Measurements from ENCODE around the gene BCAR3.

The BCAR3 gene

DNA sequence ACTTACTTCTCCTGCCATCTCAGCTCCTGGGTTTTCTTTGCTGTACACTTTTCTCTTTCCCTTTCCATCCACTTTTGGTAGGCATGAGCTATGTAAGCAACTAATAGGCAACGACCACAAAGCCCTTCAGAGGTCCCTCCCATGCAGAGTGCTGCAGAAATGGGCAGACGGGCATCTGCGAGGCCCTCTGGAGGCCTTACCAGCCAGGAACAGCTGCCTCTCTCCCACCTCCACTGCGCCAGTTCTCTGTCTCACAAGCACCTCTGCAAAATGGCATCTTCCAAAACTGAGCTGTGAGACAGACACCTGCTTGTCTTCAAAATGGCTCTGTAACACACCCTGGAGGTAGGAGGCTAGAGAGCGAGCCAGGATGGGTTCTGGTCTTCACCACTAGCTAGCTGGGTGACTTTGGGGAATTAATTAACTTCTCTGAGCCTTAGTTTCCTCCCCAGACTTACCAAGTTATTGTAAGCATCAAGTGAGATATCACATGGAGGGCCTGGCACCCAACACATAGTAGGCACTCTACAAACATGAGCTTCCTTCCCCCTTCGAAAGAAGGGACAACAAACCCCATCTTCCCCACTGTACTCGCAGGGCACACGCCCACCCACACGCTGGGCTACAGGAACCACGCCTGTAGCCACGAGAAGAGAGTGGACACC is 62.0 kb downstream of the BCAR3 start:
- no peak overlapping the region for H3K27ac ChIP-seq
- TF ChIP-seq, protein P1, sequence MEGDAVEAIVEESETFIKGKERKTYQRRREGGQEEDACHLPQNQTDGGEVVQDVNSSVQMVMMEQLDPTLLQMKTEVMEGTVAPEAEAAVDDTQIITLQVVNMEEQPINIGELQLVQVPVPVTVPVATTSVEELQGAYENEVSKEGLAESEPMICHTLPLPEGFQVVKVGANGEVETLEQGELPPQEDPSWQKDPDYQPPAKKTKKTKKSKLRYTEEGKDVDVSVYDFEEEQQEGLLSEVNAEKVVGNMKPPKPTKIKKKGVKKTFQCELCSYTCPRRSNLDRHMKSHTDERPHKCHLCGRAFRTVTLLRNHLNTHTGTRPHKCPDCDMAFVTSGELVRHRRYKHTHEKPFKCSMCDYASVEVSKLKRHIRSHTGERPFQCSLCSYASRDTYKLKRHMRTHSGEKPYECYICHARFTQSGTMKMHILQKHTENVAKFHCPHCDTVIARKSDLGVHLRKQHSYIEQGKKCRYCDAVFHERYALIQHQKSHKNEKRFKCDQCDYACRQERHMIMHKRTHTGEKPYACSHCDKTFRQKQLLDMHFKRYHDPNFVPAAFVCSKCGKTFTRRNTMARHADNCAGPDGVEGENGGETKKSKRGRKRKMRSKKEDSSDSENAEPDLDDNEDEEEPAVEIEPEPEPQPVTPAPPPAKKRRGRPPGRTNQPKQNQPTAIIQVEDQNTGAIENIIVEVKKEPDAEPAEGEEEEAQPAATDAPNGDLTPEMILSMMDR (IDR thresholded peaks at IDR 0.05), result no peak
- H3K79me2 ChIP-seq, result no peaks in the 10 kb centered on the region
- H3K9ac ChIP-seq, result no peak overlapping the region
- H3K4me2 ChIP-seq (ENCODE audit: low read length), result no peak overlapping the region
- no peak overlapping the region for H3K4me3 ChIP-seq (ENCODE audit: low read depth, low read length)
- peaks cover 4% of the 10 kb centered on the region for H3K4me1 ChIP-seq
- H3K9me3 ChIP-seq (ENCODE audit: control insufficient read depth, low read length), result no peaks in the 10 kb centered on the region
- H3K36me3 ChIP-seq (ENCODE audit: control insufficient read depth, insufficient read depth, low read length), result no peaks in the 10 kb centered on the region
- H3K27me3 ChIP-seq (ENCODE audit: control insufficient read depth, insufficient read depth, low read length), result no peaks in the 10 kb centered on the region
- H2AFZ ChIP-seq, result no peak overlapping the region

DNA sequence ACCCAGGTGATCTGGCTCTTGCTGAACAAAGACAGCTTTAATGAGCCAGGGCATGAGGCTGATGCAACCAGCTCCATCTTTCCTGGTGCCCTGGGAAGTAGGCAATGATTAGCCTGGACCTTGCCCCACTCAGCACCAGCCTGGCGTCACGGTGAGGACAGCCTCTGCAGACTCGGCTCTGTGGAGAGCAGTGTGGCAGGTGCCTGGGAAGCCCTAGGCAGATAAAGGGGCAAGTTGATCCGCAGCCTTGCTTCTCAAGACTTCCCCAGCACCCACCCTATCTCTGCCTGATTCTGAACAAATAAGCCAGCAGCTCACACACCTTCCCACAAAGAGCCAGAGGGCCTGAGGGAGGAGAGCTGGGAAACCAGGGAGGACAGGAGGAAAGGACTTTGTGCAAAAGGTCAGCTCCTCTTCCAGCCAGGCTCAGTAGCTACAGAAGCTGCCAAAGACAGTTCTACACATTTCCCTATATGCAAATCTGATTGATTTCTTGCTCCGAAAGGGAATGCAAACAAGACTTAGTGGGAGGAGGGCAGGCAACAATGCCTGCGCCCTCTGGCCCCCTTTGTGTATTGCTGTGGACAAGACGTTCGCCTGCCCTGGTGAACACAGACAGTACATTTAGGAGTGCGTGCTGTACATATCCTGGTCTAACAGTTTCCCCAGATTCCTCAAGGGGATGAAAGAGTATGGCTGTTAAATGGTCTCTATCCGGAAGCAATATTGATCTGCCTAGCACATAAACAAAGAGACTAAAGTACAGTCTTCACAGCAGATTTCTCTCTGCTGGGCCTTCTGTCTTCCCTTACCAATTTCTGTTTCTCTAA is 63.8 kb downstream of the BCAR3 start:
- no peaks in the 10 kb centered on the region for H3K36me3 ChIP-seq (ENCODE audit: control insufficient read depth, insufficient read depth, low read length)
- no peak overlapping the region for H3K27ac ChIP-seq
- H3K4me3 ChIP-seq (ENCODE audit: low read depth, low read length), result no peak overlapping the region
- H3K9ac ChIP-seq, result no peak overlapping the region
- no peaks in the 10 kb centered on the region for H3K9me3 ChIP-seq (ENCODE audit: control insufficient read depth, low read length)
- TF ChIP-seq, protein P1 (IDR thresholded peaks at IDR 0.05), result no peak
- H3K4me2 ChIP-seq (ENCODE audit: low read length), result no peak overlapping the region
- H3K79me2 ChIP-seq, result no peaks in the 10 kb centered on the region
- H3K27me3 ChIP-seq (ENCODE audit: control insufficient read depth, insufficient read depth, low read length), result no peaks in the 10 kb centered on the region
- peaks cover 4% of the 10 kb centered on the region for H3K4me1 ChIP-seq
- no peak overlapping the region for H2AFZ ChIP-seq

DNA sequence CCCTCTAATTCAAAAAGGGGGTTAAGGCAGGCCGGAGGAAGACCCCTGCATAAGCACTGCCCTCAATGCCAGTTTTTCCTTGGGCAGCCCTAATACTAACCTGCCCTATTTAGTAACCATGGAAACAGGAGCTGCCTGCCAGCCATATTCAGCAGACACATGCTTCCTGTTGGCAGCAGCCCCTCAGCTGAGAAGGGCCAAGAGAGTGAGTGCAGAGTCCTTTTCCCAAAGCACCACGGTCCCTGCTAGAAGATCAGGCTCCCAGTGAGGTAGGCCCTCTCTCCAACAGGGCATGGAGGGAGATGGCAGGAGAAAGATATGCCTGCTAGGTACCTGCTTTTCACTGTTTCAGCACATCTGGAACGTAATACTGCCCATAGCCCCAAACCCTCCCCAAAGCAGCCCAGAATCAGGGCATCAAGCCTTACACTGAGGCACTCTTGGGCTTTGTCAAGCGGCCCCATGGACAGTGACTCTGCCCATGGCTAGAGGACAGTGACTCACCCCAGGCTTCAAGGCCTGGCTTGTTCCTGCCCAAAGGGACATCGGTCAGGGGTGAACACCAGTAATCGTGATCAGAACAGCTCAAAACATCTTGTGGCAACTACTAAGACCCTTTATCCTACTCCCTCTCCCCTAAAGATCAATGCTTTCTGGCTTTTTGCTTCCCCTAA is 64.5 kb downstream of the BCAR3 start:
- Histone ChIP-seq H3K79me2 (no peaks in the 10 kb centered on the region), H3K9ac (no peak overlapping the region), H2AFZ (no peak overlapping the region), H3K9me3 (ENCODE audit: control insufficient read depth, low read length) (no peaks in the 10 kb centered on the region), H3K4me2 (ENCODE audit: low read length) (no peak overlapping the region), H3K4me3 (ENCODE audit: low read depth, low read length) (no peak overlapping the region), H3K4me1 (peaks cover 4% of the 10 kb centered on the region), H3K27ac (no peak overlapping the region), H3K36me3 (ENCODE audit: control insufficient read depth, insufficient read depth, low read length) (no peaks in the 10 kb centered on the region), H3K27me3 (ENCODE audit: control insufficient read depth, insufficient read depth, low read length) (no peaks in the 10 kb centered on the region)
- TF ChIP-seq, protein P1 (IDR thresholded peaks at IDR 0.05), result no peak

DNA sequence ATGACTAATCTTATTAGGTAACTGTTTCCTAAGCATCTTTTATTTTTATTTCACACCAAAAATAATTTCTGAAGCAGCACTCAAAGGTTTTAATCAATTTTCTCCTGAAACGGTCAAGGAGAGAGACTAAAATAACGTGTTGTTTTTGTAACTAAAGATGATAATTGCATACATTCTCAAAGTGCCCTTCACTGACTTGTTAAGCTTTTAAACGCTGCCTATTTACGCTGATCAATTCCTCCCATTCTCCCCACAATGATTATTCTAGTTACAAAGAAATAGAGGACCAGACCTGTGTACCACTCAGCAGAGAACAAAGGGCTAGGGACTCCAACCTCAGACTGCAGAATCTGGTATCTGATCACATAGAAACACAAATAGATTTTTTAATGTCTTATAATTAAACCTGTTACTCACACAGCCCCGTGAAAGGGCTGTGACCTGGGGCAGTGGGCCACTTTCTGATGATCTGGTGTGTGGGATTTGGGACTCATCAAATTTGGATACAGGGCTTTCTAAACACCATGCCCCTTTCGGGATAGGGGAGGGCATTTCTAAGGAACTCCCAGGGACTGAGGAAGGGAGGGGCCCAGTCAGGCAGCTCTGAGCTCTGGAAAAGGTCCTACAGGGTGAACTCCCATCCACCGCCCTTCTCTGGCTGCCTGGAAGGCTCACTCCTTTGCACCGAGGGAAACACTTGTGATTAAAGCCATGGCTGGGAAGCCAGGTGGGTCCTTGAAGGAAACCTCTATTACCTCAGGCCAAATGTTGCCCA is 65.2 kb downstream of the BCAR3 start:
- no peak overlapping the region for H2AFZ ChIP-seq
- H3K79me2 ChIP-seq, result no peaks in the 10 kb centered on the region
- no peaks in the 10 kb centered on the region for H3K36me3 ChIP-seq (ENCODE audit: control insufficient read depth, insufficient read depth, low read length)
- H3K9ac ChIP-seq, result no peak overlapping the region
- H3K9me3 ChIP-seq (ENCODE audit: control insufficient read depth, low read length), result no peaks in the 10 kb centered on the region
- no peak overlapping the region for H3K4me2 ChIP-seq (ENCODE audit: low read length)
- no peak overlapping the region for H3K27ac ChIP-seq
- no peak overlapping the region for H3K4me3 ChIP-seq (ENCODE audit: low read depth, low read length)
- H3K4me1 ChIP-seq, result peaks cover 4% of the 10 kb centered on the region
- no peaks in the 10 kb centered on the region for H3K27me3 ChIP-seq (ENCODE audit: control insufficient read depth, insufficient read depth, low read length)
- TF ChIP-seq, protein P1 (IDR thresholded peaks at IDR 0.05), result no peak
